OCI-LY3 (cell line): ENCODE results near the gene BICD1.

Experiments
- CTCF ChIP-seq: fragments of 200-600, 300-600 bp; sonication (generic); IDR thresholded peaks from 2 replicates; pipeline ENCODE4 v1.5.1; 2014; ENCODE audit warnings: antibody characterized with exemption, low read length, low read depth
- EZH2phosphoT487 ChIP-seq: fragments of 200-600 bp; shearing (Covaris generic); IDR thresholded peaks from 2 replicates; pipeline ENCODE4 v1.6.1; 2018; ENCODE audit warnings: antibody characterized with exemption, mixed run types, low read depth

DNA sequence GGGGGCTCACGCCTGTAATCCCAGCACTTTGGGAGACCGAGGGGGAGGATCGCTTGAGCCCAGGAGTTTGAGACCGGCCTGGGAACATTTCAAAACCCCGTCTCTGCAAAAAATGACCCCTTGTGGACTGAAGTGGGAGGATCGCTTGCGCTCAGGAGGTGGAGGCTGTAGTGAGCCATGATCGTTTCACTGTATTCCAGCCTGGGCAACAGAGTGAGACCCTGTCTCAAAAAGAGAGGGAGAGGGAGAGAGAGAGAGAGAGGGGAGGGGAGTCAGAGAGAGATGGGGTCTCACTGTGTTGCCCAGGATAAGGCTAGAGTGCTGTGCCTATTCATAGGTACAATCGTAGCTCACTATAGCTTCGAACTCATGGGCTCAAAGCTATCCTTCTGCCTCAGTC, 295.5 kb downstream of the BICD1 start:
- TF ChIP-seq CTCF (no peak), EZH2phosphoT487 (no peak)
